Glutamatergic neuron (in vitro differentiated cells): ENCODE measurements around the gene NHERF2. TPM values are rescaled to one million over a fixed set of nuclear protein-coding genes. Genes with fewer than 3 reads are reported as not detected.

Source experiments
- DNase-seq: peaks from one replicate; pipeline ENCODE4 v3.0.0; 2022
- H3K27ac Mint-ChIP-seq: one replicate; pipeline ENCODE4 v1.8.0; 2020; ENCODE audit warnings: mild to moderate bottlenecking, mixed read lengths, inconsistent platforms; ENCODE audit not compliant: unreplicated experiment
- H3K27me3 Mint-ChIP-seq: one replicate; pipeline ENCODE4 v1.8.0; 2020; ENCODE audit warnings: mild to moderate bottlenecking, moderate library complexity, mixed read lengths, inconsistent platforms; ENCODE audit not compliant: unreplicated experiment
- H3K36me3 Mint-ChIP-seq: one replicate; pipeline ENCODE4 v1.8.0; 2020; ENCODE audit warnings: mild to moderate bottlenecking, mixed read lengths, inconsistent platforms; ENCODE audit not compliant: unreplicated experiment
- H3K4me1 Mint-ChIP-seq: one replicate; pipeline ENCODE4 v1.8.0; 2020; ENCODE audit warnings: mild to moderate bottlenecking, low read depth, mixed read lengths, inconsistent platforms; ENCODE audit not compliant: unreplicated experiment
- H3K4me3 Mint-ChIP-seq: one replicate; pipeline ENCODE4 v1.8.0; 2020; ENCODE audit warnings: mild to moderate bottlenecking, mixed read lengths, inconsistent platforms; ENCODE audit not compliant: unreplicated experiment
- H3K9me3 Mint-ChIP-seq: one replicate; pipeline ENCODE4 v1.8.0; 2020; ENCODE audit warnings: mild to moderate bottlenecking, moderate library complexity, mixed read lengths, inconsistent platforms; ENCODE audit not compliant: unreplicated experiment
- CTCF ChIP-seq: fragments of 200-600 bp; sonication (generic); IDR thresholded peaks from one replicate; pipeline ENCODE4 v1.5.0; 2021; ENCODE audit not compliant: partially characterized antibody, unreplicated experiment
- total RNA-seq: library from RNA; stranded (reverse); fragmentation: NEBNext Ultra II Directional; extraction: Animal tissue kit (Norgen Biotek cat#: 25700); gene quantifications from one replicate; pipeline ENCODE4 v1.2.1, GENCODE V29; 2021; ENCODE audit not compliant: unreplicated experiment

The NHERF2 gene
- total RNA-seq, 1 donor from 2014 or later, result 22.3 TPM

- H3K27me3 Mint-ChIP-seq, result peaks cover 7% of the 10 kb centered on the region
- peak overlapping the region; percentile 70 for H3K27ac Mint-ChIP-seq
- peaks cover 8% of the 10 kb centered on the region for H3K4me1 Mint-ChIP-seq
- no peaks in the 10 kb centered on the region for H3K36me3 Mint-ChIP-seq
- H3K9me3 Mint-ChIP-seq, result peaks cover 8% of the 10 kb centered on the region
- no peak for TF ChIP-seq CTCF
- peak; percentile 26 for DNase-seq
- no peak overlapping the region for H3K4me3 Mint-ChIP-seq
Observed at GRCh38 chr16:2040787-2041522, 14.3 kb downstream of the NHERF2 start.

- DNase-seq, result peak; percentile 20
- H3K36me3 Mint-ChIP-seq, result no peaks in the 10 kb centered on the region
- no peak overlapping the region for H3K4me3 Mint-ChIP-seq
- H3K4me1 Mint-ChIP-seq, result peaks cover 11% of the 10 kb centered on the region
- TF ChIP-seq CTCF, result no peak
- peaks cover 7% of the 10 kb centered on the region for H3K9me3 Mint-ChIP-seq
- peaks cover 9% of the 10 kb centered on the region for H3K27me3 Mint-ChIP-seq
- H3K27ac Mint-ChIP-seq, result no peak overlapping the region
Observed at GRCh38 chr16:2042171-2042985, 15.7 kb downstream of the NHERF2 start.

- H3K4me1 Mint-ChIP-seq, result peaks cover 10% of the 10 kb centered on the region
- no peaks in the 10 kb centered on the region for H3K36me3 Mint-ChIP-seq
- H3K27ac Mint-ChIP-seq, result no peak overlapping the region
- H3K27me3 Mint-ChIP-seq, result peaks cover 9% of the 10 kb centered on the region
- DNase-seq, result peak; percentile 13
- H3K4me3 Mint-ChIP-seq, result no peak overlapping the region
- H3K9me3 Mint-ChIP-seq, result peaks cover 7% of the 10 kb centered on the region
- no peak for TF ChIP-seq CTCF
Observed at GRCh38 chr16:2042986-2043666, 16.4 kb downstream of the NHERF2 start.

GRCh38 chr16:2043667-2044451 lies 17.2 kb downstream of the NHERF2 start:
- H3K27ac Mint-ChIP-seq, result no peak overlapping the region
- no peaks in the 10 kb centered on the region for H3K36me3 Mint-ChIP-seq

More at GRCh38 chr16:2043667-2044451, 17.2 kb downstream of the NHERF2 start:
- no peak for TF ChIP-seq CTCF
- Mint-ChIP-seq H3K27me3 (peaks cover 9% of the 10 kb centered on the region), H3K4me1 (peaks cover 16% of the 10 kb centered on the region), H3K9me3 (peaks cover 8% of the 10 kb centered on the region), H3K4me3 (no peak overlapping the region)
- DNase-seq, result peak; percentile 20
